Measurements from ENCODE around the gene GFAP.
A peak's percentile ranks its signal among the peaks of the same experiment; 100 is the strongest.

The GFAP gene

GRCh38 chr17:44894642-44895041, 20.7 kb downstream of the GFAP start:
- DNase-seq: no peak

GRCh38 chr17:44892250-44892649, 23.1 kb downstream of the GFAP start:
- DNase-seq: no peak

DNA sequence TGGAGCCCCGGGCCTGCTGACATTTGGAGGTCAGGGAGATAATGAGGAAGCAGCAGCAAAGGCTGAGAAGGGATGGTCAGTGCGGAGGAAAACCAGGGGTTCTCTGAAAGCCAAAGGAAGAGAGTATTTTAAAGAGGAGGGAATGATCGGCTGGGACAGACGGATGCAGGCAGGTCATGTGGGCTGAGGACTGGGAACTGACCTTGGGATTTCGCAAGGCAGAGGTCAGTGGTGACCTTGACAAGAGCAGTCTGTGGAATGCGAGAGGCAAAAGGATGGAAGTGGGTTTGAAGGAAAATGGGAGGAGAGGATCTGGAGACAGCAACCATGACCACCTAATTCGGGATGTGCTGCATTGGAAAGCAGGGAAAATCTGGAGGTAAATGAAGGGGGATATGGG, 26.3 kb downstream of the GFAP start:
- no peak for DNase-seq

- peak in 1 of 2 donors; percentile 30 for DNase-seq
Measured at GRCh38 chr17:44887971-44888954, 27.0 kb downstream of the GFAP start.

GRCh38 chr17:44887016-44887415, 28.3 kb downstream of the GFAP start:
- DNase-seq: no peak

- no peak for DNase-seq
Measured at GRCh38 chr17:44884941-44885340, 30.4 kb downstream of the GFAP start.

GRCh38 chr17:44881145-44881544, 34.2 kb downstream of the GFAP start:
- no peak for DNase-seq

DNA sequence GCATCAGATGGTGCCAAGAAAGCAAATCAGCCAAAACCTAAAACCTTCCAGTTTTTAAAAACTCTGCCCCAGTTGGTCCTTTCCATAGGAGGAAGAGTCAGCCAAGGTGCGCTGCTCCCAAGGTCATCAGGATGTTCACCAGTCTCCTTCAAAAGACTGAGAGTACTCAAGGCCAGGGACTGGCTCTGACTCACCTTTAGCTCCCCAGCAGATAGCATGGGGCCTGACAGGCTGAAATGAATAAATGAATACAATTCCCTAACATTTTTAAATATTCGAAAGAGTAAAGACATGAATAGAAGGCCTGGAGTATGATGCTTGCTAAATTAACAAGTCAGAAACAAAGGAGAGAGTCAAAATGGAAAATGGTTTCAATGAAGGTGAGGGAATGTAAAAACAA, 35.2 kb downstream of the GFAP start:
- DNase-seq: no peak

- no peak for DNase-seq
Measured at GRCh38 chr17:44879376-44879775, 35.9 kb downstream of the GFAP start.

DNA sequence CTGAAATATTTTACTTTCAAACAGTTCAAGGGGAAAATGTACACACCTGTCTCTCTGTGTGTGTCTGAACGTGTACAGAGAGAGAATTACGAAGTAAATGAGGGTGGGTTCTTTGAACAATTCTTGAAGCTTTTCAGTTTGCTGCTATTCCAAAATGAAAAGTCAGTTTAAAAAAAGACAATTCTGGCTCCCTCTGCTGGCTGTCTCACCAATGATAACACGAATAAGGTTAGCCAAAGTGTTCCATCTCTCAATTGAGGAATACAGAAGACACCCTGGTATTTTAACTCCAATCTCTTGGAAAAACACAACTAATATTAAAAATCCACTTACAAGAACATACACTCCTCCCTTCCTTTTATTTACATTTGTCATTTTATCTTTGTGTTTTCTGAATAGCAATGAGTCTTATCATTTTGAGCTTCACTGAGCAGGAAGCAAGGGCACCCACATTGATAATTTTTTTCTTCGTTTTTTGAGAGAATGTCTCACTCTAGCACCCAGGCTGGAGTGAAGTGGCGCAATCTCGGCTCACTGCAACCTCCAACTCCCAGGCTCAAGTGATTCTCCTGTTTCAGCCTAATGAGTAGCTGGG, 36.6 kb downstream of the GFAP start:
- DNase-seq: peak in 1 of 2 donors; percentile 47

GRCh38 chr17:44877121-44877520, 38.2 kb downstream of the GFAP start:
- no peak for DNase-seq

GRCh38 chr17:44875761-44876160, 39.5 kb downstream of the GFAP start:
- DNase-seq: no peak

DNA sequence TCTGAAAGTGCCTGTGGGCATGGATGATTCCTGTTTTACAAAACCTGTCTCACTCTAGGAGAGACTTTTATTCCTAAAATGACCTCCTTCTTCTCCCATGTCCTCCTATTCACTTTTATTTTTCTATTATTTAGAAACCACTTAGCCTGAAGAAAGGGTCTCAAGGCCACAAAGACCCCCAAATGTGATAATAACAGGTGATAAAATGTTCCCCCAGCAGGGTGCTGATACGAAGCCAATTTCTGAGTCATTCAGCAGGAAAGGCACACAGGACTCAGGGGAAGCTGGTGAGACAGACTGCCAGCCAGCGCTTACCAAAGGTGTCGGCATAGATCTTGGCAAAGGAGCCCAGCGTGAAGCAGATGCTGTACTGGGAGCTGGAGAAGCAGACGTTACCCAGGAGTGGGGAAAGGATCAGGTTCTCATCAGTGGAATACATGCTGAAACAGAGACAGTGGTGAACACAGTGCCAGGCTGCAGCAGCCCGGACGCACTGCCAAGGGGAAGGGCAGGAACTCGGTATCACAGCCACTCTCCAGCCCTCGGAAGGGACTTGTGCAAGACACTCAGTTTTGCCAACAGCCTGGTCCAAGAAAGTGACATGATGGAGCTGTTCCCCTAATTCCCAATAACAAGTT, 43.0 kb downstream of the GFAP start:
- DNase-seq: no peak

GRCh38 chr17:44871556-44871955, 43.7 kb downstream of the GFAP start:
- peak in 1 of 2 donors; percentile 15 for DNase-seq

- DNase-seq: no peak
Measured at GRCh38 chr17:44867841-44868240, 47.5 kb downstream of the GFAP start.

DNA sequence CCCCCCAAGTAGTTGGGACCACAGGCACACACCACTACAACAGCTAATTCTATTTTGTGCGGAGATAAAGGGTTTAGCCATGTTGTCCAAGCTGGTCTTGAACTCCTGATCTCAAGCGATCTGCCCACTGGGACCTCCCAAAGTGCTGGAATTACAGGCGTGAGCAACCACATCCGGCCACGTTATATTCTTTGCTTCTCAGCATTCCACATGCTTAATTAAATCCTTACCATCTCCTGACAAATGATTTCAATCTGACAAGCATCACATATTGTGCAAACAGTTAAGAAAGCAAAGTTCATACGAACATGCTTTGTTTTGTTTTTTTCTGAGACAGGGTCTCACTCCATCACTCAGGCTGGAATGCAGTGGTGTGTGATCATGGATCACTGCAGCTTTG, 49.4 kb downstream of the GFAP start:
- DNase-seq: no peak

- peak; percentile 48 to 89 for DNase-seq
Measured at GRCh38 chr17:44865231-44865660, 50.1 kb downstream of the GFAP start.

GRCh38 chr17:44864831-44865230, 50.5 kb downstream of the GFAP start:
- DNase-seq: no peak

- no peak for DNase-seq
Measured at GRCh38 chr17:44863061-44863918, 52.0 kb downstream of the GFAP start.

GRCh38 chr17:44862278-44862914, 52.9 kb downstream of the GFAP start:
- no peak for DNase-seq

DNA sequence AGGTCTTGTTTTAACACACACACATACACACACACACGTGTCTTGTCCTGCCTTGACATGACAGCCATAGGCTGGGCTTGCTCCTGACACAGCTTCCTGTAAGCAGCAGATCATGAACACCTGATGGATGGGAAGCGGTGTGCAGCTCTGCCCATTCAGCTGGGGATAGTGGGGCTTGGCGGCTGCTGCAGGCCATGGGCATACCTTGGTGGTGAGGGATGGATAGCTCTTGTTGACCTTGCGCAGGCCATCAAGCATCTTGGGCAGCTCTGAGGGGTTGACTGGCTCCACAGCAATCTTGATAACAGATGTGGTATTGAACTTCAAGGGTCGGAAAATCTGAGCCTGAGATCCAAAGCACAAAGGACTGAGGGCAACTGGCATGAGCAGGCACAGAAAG, 55.6 kb downstream of the GFAP start:
- DNase-seq: no peak

DNA sequence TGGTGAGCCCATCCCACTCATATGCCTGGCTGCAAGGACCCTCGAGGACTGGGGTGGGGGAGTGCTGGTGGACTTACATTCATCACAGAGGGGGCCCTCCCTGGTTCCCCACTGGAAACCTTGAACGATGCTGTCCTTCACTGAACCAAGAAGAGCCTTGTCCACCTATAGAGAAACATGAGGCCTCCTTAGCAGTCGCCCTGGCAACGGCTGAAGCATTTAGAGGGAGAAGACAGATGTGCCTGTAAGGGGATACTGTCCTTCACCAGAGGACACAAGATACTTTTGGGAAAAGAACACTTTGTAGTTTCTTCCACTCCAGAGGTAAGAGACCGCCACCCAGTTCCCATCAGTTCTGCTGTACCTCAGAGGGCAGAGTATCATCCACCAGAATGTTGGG, 61.1 kb downstream of the GFAP start:
- DNase-seq: no peak

All from inflammatory macrophage treated with lipopolysaccharide for 1 hour (primary cell).